Measurements from ENCODE around the gene ADAMTS18.

DNA sequence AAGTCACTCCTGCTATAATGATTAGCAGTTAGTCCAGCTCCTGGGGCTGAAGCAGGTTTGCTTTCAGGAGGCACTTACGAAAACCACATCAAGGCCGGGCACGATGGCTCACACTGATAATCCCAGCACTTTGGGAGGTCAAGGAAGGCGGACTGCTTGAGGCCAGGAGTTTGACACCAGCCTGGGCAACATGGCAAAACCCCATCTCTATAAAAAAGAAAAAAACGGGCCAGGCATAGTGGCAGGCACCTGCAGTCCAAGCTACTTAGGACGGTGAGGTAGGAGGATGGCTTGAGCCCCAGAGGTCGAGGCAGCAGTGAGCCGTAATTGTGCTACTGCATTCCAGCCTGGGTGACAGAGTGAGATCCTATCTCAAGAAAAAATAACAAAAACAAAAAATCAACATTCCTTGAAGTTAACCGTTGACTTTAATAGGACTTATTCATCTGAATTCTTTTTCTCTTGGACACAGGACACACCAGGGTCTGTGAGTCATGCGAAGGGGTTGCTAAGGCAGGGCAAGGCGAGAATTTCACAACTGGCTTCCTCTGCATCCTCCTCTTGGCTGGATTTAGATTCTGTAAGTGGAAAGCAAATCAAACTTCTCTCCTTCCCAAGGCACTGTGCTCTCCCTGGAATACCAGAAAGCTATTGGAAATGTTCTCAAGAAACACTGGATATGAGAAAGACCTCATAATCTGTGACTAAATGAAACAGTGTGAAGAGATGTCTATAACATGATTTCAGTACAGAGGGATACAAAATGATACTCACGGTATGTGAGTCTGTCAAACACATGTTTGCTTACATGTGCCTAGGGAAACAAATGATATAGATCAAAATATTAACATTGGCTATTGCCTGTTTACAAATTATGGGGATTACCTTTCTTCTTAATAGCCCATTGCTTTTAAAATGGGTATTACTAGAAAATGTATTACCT, 136.1 kb downstream of the ADAMTS18 start:
- TF ChIP-seq POLR2AphosphoS5 (IDR thresholded peaks at IDR 0.05): no peak
- TF ChIP-seq, protein P1, sequence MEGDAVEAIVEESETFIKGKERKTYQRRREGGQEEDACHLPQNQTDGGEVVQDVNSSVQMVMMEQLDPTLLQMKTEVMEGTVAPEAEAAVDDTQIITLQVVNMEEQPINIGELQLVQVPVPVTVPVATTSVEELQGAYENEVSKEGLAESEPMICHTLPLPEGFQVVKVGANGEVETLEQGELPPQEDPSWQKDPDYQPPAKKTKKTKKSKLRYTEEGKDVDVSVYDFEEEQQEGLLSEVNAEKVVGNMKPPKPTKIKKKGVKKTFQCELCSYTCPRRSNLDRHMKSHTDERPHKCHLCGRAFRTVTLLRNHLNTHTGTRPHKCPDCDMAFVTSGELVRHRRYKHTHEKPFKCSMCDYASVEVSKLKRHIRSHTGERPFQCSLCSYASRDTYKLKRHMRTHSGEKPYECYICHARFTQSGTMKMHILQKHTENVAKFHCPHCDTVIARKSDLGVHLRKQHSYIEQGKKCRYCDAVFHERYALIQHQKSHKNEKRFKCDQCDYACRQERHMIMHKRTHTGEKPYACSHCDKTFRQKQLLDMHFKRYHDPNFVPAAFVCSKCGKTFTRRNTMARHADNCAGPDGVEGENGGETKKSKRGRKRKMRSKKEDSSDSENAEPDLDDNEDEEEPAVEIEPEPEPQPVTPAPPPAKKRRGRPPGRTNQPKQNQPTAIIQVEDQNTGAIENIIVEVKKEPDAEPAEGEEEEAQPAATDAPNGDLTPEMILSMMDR (IDR thresholded peaks at IDR 0.05): no peak
- TF ChIP-seq POLR2A (IDR thresholded peaks at IDR 0.05): no peak
- TF ChIP-seq EP300 (IDR thresholded peaks at IDR 0.05): no peak

Data from suprapubic skin (tissue), 4 donors.